Stomach (tissue), 4 donors: ENCODE data around the gene STIP1.

ENCODE experiments used
- EP300 ChIP-seq: sonication (generic); formaldehyde crosslinking; IDR thresholded peaks from one replicate; pipeline ENCODE4 v1.6.1; 2017; ENCODE audit warnings: antibody characterized with exemption
- POLR2A ChIP-seq, 4 donors: fragments of 450-650 bp; IDR thresholded peaks; one replicate each; pipeline ENCODE4 v1.6.1; 2016; ENCODE audit warnings: antibody characterized with exemption in 4 of 4, control low read depth in 2 of 4, mild to moderate bottlenecking in 1 of 4, moderate library complexity in 1 of 4
- POLR2AphosphoS5 ChIP-seq, 3 donors: sonication (generic); formaldehyde crosslinking; IDR thresholded peaks; one replicate each; pipeline ENCODE4 v1.6.1; 2016; ENCODE audit warnings: antibody characterized with exemption in 3 of 3
- TF ChIP-seq, protein P1 (sequence below), 7 experiments: fragments of 450-650 bp in 4 of 7; fragments of 200-600 bp in 3 of 7; sonication (generic) in 3 of 7; IDR thresholded peaks; one replicate each; pipeline ENCODE4 v1.5.1; 2016 to 2019; ENCODE audit warnings: antibody characterized with exemption in 7 of 7, control low read depth in 2 of 7, mild to moderate bottlenecking in 1 of 7

DNA sequence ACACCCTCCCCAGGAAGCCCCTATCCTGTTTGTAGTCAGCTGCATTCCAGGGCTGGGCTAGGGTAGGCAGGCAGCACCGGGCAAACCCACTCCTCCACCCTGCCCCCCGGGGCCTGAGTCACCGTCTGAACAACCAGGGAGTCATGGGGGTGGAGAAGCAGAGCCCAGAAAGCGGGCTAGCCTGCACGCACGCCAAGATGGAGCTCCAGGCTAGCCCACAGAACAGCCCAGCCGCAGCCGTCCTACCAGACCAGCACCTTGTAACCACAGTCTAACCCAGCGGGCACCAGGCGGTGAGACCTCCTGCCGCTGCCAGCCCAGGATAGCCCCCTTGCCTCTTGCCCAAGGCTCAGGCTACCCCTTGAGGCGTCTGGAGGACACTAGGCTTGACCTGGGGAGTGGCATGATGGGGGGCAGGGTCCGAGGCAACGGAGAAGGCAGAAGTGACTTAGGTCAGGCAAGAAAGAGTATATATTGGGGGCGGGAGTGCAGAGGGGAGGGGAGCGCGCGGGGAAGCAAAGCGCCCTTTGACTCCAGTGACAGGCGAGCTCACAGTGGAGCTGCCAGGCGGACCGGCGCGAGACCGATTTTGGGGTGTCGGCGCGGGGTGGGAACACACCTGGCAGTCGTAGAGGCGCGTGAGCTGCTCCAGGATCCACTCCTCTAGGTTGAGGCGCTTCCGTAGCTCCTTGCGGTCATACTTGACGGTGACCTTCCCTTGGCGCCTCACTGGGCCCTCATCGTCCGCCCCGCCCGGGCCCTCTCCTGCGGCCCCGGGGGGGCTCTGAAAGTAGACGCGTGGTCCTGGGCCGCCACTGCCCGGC is 60.0 kb downstream of the STIP1 start:
- no peak for TF ChIP-seq POLR2A (IDR thresholded peaks at IDR 0.05)
- TF ChIP-seq, protein P1, sequence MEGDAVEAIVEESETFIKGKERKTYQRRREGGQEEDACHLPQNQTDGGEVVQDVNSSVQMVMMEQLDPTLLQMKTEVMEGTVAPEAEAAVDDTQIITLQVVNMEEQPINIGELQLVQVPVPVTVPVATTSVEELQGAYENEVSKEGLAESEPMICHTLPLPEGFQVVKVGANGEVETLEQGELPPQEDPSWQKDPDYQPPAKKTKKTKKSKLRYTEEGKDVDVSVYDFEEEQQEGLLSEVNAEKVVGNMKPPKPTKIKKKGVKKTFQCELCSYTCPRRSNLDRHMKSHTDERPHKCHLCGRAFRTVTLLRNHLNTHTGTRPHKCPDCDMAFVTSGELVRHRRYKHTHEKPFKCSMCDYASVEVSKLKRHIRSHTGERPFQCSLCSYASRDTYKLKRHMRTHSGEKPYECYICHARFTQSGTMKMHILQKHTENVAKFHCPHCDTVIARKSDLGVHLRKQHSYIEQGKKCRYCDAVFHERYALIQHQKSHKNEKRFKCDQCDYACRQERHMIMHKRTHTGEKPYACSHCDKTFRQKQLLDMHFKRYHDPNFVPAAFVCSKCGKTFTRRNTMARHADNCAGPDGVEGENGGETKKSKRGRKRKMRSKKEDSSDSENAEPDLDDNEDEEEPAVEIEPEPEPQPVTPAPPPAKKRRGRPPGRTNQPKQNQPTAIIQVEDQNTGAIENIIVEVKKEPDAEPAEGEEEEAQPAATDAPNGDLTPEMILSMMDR (IDR thresholded peaks at IDR 0.05) = no peak
- no peak for TF ChIP-seq EP300
- TF ChIP-seq POLR2AphosphoS5 (IDR thresholded peaks at IDR 0.05) = peak in 2 of 3 donors; percentile 53 to 62
